CD4-positive, alpha-beta T cell treated with Interleukin-17A for 1 hour (primary cell): ENCODE results near the gene PHF1.

Experiments
- DNase-seq: peaks from one replicate; pipeline ENCODE4 v3.0.0-alpha.2; 2020

PHF1 gene

DNA sequence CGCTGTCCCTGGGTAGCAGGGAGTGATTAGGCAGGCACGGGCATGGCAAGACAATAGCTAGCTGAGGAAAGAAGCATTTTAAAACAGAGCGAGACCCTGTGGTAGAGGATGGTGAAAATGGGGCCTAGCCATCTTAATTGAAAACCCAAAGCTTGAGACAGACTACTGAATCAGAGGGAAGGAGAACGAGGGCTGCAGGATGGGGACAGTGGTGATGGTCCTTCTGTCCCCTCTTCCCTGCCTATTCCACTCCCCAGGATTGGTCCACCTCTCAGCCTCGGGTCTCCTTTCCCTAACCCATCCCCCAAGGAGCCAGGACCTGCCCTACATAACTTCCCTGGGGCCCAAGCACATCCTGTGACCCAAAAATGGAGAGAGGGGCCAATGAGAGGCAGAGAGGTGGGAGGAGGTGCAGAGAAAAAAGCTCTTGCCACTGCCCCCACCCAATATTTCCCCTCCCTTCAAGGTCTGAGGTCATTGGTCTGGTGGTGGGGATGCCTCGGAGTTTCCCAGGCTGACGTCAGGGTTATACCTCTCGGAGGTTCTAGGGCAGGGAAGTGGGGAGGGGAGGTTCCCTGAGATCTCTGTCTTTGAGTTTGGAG is 8.0 kb downstream of the PHF1 start:
- DNase-seq = peak; percentile 90

DNA sequence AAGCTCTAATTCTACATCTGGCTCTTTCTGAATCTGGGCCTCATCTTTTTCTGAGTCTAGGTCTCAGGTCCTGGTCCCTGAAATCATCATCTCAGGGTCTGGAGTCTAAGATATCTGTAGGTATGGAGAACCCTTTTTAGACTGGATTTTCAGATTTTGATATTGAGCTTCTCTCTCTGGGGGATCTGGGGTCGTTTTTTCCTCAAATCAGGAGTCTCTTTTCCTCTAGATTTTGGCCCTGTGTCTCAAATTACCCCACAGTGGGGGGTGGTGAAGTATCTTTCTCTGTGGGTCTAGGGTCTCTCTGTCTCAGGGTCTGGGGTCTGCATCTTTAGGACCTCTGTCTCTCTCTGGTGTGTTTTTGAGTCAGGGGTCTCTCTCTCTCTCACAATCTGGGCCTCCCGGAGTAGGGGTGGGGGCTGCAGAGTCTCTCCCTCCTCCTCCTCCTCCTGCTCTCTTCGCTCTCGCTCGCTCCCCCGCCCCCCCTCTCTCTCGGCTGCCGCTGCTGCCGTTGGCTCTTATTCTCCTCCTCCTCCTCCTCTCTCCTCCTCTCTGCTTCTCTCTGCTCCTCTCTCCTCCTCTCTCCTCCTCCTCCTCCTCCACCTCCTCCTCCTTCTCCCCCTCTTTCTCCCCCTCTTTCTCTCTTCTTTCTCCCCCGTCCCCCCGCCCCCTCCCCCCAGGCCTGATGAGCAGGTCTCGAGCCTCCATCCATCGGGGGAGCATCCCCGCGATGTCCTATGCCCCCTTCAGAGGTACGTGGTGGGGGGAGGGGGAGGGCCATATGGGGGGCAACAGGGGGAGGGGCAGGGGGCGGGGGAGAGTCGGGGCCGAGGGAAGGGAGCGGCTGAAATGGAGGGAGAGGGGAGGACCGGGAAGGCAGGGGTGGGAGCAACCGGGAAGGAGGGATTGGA is 9.0 kb downstream of the PHF1 start, which contains the start of gene SYNGAP1:
Gene SYNGAP1, plus strand, starts transcription at position 486 of the 911 bp plus-strand sequence. Its CDS starts 200 bp downstream, at position 686.
- DNase-seq = peak; percentile 65

DNA sequence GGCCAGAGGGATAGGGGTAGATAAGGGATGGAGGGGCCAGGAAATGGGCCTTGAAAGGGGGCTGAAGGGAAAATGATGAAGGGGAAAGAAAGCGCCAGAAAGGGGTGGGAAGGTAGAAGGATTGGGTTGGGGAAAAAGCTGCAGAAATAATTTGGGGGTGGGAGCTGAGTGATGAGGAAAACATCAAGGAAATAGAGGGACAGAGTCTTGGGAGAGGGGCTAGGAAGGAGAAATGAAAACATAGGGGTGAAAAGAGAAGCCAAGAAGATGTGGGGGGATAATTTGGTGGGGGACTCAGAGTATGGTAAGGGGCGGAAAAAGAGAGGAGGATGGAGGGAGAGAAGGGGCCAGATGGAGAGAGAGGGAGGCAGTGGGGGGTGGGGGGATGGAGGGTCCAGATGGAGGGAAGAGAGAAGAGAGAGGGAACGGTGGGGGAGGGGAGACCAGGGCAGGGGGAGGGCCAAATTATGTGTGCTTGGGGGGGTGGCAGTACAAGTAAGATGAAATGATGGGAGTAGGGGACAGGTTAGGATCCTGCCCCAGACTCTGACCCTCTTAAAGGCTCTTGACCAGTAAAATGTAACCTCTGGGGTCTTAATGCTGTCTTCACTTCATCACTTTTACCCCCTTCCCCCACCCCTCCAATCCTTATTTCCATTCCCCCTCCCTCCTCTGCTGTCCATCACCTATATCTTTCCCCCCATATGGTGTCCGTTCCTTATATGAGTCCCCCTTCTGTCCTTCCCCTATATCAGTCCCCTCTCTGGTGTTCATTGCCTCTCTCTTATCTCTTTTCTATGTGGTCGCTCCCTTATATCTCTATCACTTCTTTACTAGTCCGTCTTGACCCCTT is 9.9 kb downstream of the PHF1 start:
- no peak for DNase-seq

DNA sequence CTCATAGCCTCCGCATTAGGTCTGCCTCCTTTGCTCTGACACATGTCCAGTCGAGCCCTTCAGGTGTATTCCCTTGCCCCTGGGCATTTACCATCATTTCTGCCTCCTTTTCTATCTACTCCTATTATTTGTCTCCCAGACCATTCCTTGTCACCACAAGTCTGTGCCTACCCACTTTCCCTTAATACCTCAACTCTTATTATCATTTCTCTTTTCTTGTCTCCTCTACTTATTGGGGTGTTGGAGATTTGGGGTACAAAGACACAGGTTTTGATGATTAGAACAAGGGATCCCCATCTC is 10.5 kb downstream of the PHF1 start:
- no peak for DNase-seq

DNA sequence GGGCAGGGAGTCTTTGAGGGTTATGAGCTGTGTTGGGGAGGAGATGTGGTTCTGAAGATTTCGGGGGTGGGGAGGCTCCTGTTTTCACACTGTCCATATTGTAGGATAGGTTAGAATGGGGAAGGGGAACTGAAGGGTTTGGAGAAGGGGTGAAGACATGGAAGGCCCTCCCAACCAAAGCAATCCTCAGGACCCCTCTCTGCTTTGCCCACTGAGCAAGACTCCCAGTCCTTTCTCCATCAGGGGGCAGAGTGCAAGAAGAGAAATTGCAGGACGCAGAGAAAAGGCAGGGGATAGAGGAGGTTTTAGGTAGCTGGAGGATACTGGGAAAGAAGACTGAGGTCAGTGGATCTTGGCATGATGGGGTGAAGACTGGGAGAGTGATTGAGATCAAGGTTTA is 13.0 kb downstream of the PHF1 start:
- DNase-seq = no peak

DNA sequence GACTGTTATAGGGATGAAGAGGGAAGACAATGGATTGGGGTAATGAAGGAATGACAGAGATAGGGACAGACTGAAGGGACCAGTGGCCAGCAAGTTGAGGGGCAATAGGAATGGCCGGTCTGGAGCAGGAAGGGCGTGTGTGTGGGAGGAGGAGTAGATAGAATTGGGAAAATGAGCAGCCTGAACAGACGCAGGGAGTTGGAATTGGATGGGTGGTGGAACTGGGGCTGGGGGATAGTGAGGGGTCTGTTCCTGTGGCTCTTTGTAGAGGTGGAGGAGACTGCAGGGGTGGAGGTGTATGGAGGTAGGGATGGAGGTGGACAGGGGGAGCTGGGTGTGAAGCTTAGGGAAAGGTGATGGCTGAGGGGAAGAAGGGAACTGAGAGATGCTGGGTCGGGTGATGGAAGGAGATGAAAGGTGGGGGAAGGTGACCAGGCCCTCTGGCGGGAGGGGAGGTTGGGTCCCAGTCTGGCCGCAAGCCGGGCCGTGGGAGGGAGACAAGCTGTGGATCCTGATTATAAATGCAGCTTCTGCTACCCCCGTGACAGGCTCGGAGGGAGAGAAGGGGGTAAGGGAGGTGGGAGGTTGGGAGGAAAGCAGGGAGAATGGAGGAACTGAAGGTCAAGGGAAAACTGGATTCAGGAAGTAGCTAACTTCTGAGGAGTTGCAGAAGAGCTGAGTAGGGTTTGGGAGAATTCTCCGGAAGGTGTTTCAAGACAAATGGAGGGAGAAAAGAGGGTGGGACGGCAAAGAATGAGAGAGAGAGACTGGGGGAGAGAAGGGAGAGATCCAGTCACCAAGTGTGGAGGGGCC is 14.2 kb downstream of the PHF1 start:
- DNase-seq = no peak

DNA sequence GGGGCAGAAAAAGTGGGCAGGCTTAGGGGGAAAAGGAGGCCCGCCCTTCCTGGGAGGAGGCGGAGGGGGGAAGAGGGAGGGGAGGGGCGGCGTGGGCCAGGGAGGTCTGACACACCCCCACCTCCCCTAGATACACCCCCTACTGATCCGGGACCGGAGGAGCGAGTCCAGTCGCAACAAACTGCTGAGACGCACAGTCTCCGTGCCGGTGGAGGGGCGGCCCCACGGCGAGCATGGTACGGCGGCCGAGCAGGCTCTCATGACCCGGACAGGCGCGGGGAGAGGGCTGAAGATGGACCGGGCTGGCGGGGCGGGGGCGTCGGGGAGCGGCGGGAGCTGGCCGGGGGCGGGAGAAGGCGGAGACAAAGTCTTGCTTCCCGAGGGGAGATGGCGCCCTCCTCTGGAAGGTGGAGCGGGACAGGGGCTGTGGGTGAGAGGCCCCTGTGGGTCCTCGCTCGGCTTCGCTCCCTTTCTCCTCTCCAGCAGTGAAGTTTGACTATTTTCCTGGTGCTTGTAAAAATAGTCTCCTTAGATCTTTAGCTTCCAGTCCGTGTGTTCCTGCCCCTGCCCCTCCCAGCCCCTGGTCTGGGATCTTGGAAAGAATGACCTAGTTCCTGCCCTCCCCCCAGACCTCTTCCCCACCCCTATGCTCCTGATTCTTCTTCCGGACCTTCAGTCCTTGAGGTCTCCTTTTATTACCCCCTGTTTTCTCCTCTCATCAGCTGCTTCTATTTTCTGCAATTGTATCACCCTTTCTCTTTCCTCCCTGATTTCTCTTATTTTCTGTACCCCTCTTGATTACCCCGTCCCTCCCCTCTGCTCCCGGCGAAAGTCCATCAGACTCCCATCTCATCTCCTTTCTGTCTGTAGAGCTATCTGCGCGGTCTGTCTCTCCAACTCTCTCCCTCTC is 15.1 kb downstream of the PHF1 start:
- DNase-seq = peak; percentile 92

DNA sequence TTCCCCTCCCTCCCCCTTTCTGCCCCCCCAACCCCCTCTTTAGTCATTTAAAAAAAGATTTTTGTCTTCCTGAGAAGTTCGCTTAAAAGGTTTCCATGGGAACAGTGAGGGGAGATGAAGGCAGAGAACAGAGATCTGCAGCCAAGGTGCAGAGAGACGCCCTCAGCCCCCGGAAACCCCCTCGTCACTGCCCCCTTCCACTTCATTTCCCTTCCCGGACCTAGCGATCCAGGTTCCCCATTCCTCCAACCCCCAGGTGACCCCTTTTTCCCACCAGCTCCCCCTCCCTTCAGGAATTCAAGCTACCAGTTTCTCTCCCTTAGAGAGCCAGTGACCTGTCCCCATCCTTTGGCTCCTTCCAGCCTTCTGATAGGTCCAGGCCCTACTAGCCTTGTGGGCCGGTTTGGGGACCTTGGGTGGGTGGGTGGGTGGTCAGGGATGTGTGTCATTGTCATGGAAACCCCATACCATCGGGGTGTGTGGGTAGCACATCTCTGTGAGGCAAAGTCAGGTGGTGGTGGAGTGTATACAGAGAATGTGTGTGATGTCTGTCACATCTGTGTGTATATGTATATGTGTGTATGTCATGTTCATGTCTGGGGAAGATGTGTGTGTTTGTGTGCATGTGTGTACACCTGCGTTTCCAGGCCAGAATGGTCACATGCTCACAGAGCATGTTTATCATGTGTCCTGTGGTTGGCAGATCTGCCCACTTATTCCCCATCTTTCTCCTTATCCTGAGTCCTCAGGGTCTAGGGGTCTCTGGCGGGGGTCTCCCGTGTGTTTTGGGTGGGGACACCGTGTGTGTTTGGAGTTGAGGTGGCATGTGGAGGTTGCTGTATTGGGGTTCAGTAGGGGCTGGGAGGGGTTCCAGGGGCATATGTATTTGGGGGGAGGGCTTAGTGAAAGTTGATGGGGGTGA is 16.0 kb downstream of the PHF1 start:
- DNase-seq = peak; percentile 80

DNA sequence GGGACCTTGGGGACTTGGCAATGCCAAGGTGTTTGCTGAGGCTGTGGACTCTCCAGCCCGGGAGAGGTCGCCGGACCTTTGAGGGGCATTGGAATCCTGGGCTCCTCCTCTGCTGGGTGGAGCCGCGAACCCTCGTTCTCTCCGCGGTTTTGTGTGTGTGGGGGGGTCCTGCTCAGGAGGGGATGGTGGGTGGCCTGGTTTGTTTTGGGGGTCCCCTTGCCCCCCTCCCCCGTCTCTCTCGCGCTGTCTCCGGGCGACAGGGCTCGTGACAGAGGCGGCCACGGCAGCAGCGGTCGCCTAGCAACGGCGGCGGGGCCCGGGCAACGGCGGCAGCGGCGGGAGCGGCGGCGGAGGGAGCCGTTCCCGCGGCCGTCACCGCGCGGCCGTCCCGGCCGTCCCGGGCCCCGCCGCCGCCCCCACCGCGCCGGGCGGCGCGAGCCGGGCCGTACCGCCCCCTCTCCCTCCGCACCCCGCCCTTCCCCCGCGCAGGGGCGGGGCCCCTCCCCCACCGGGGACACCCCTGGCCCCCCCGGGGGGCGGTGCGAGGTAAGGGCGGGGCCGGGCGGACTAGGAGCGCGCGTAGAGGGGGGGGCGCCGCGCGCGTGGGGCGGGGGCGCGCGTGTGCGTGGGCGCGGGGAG is 16.9 kb downstream of the PHF1 start:
- DNase-seq = peak; percentile 75

DNA sequence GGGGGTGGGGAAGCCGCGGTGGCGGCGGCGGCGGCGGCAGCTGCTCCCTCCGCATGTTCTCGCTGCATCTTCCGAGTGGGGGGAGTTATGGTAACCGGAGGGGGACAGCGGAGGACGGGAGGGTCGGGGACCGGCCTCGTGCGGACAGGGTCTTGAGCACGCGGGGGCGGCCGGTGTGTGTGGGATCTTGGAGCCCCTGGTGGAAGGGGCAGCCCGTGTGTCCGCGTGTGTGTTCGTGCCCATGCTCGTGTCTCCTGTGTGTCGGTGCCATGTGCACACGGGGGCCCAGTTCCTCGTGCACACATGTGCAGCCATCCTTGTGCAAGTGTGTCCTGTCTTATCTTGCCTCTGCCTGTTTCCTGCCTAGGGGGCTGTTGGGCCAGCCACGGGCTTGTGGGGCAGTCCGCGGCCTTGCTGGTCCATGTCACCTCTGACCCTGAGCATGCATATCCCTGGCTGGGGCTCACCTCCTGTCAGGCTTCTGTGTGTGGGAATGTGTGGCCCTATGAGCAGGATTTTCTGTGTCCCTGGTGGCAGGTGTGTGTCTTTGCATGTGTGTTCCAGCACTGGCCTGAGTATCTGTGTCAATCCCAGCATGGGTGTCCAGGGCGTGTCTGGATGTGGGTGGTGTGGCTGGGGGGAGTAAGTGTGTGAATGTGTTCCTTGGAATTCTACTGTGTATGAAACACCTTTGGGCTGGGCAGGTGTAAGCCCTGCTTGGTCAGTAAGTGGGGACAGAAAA is 17.6 kb downstream of the PHF1 start:
- peak; percentile 54 for DNase-seq

DNA sequence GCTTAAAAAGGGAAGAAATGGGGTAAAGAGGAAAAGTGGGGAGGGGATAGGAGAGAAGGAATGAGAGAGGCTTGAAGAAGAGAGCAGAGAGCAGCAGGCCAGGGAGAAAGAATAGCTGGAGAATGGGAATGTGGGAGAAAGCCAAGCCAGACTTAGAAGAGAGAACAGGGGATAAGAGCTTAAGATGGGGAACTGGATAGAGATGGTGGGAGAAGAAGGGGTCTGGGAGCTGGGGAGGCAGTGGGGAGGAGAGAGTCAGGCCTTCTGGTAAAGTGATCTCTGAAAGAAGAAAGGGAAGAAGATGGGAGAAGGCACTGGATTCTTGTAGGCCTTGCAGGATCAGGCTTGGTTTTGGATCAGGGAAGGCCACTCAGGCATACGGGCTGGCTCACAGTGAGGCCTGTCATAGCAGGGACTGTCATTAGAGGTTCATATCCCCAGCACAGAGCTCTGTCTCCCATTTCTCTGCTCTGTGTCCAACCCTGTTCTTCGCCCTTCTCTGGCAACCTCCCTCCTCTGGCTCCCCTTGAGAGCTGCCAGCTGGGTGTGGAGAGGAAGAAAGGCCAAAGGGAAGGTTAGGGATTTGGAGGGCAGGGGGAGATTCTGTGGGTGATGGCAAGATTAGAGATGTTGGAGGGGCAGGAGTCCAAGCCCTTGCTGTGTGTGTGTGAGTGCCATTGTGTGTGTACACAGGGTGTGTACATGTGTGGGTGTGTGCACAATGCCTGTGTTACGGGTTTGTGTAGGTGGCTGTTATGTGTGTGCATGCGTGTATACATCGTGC is 18.3 kb downstream of the PHF1 start:
- DNase-seq = peak; percentile 18

DNA sequence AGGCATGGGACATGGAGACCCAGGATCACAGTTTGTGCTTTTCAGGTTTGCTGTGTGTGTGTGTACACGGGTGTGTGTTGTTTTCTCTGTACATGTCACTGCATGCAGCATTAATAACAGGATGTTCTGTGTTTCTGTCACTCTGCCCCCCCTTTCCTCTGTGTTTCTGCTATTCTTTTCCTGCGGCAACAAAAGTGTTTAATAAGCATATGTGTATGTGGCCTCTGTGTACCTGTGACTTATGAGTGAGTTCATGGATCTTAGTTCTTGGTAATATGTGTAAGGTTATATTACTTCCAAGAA is 18.9 kb downstream of the PHF1 start:
- peak; percentile 70 for DNase-seq

DNA sequence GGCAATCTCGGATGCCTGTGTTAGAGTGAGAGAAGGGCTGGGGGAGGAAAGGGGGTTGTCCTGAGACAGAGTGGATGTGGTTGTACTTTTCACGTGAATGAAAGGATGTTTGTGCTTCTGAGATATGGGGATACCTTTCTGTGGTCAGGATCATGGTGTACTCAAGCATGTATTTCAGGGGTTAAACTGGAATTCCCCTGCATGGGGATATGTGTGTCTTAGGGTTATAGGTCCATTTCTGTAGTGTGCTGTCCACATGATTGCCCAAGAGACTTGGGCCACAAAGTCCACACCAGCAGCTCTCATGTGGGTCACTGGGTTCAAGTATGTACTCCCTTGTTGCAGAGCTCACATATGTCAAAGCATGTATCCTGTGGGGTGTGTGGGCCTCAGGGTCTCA is 19.5 kb downstream of the PHF1 start:
- DNase-seq = peak; percentile 55

DNA sequence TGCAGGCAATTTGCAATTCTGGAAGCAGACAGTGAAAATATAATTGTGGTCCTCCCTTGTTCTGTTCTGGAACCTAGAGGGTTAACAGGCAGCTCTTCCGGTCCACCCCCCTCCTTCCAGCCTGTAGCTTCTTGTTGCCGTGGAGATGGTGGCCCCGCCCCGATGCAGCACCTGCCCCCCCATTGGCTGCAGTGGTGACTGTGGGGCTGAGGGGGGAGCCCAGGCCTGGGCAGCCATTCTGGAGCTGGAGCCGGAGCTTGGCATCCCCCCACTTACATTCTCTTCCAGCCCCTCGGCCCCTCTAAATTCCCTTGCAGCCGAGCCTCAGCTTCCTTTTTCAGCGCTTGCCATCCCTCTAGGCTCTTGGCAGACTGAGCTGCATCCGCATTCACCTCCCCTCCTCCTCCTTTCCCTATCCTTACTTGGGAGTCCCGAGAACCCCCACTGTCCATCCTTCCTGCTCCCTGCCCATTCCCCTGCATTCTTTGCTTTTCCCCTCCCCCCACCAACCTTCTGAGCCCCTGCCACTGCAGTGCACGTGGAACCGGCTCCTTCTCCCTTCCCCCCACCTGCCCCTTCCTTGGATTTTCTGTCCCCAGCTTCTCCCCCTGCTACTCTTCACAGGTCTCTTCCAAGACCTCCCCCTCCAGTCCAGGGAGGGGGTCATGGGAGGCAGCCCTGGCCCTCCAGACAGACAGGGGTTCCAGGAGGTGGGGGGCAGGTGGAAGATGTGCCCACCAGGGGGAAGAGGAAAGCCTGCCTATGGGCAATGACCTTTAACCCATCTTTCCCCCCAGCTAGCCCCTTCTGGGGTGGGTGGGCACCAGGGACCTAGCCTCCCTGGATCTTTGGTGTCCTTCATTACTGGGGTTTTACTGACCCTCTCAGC is 20.4 kb downstream of the PHF1 start:
- peak; percentile 90 for DNase-seq

DNA sequence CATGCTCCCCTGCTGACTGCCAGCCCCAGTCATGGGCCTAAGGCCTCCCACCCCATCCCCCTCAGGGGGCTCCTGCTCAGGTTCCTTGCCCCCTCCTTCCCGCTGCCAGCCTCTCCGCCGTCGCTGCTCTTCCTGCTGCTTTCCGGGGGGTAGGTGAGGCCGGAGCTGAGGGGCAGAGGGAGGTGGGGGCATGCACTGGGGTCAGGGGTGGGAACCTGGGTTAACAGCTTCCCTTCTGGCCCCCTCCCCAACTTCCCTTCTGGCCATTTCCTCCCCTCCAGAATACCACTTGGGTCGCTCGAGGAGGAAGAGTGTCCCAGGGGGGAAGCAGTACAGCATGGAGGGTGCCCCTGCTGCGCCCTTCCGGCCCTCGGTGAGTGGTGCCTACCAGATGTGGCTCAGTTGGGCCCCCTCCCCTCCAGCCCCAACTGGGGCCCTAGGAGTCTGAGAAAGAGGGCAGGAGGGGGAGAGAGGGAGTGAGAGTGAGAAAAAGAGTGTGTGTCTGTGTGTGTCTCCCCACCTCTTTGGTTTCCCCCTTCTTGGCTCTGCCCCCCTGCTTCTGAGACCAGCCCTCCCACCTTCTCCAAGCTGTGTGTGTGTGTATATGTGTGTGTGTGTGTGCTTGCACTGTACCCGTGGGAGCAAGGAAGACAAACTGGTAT is 21.2 kb downstream of the PHF1 start:
- no peak for DNase-seq

DNA sequence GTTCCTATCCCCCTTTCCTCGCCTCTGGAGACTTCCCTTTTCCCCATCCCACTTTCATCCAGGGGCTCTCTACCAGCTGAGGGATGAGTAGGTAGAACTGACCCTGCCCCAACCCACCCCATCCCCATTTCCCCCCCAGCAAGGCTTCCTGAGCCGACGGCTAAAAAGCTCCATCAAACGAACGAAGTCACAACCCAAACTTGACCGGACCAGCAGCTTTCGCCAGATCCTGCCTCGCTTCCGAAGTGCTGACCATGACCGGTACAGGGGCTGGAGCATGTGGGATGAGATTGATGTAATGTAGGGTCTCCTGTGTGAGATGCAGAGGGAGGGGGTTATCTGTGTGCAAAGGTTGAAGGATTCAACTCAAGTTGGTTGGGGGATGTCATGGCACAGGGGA is 21.7 kb downstream of the PHF1 start:
- DNase-seq = no peak

DNA sequence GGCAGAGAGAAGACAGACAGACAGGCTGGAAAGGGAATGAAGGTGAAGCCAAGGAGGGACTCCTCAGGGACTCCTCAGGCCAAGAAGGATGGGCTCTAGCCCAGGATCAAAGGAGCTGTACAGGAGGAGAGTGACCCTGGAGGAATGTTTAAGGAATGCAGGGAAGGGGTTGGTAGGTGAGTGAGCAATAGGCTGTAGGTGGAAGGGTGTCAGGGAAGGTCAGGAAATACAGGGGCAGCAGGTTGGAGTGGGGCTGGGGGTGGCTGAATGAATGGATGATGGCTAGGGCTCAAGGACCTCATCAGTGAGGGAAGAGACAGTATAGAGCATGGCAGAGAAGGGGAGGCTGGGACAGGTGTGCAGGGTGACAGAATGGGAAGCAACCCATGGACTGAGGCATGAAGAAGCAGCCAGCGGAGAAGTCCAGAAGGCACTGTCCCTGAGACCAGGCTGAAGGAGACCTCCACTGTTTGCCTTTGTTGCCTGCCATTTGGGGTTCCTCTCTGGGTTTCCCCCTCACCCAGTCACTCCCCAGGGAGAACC is 22.3 kb downstream of the PHF1 start:
- DNase-seq = no peak
